GM12801 (cell line): Measurements from ENCODE around the gene KRT31.

ENCODE experiments used
- CTCF ChIP-seq: IDR thresholded peaks from one replicate; pipeline ENCODE4 v1.5.1; 2011; ENCODE audit warnings: control low read depth; ENCODE audit not compliant: insufficient read length; ENCODE audit errors: extremely low read depth

KRT31 gene

GRCh38 chr17:41415833-41416335, 18.5 kb upstream of the KRT31 start:
- no peak for TF ChIP-seq CTCF

- TF ChIP-seq CTCF: no peak
These were observed 18.0 kb upstream of the KRT31 start for GRCh38 chr17:41415411-41415810.

GRCh38 chr17:41413982-41414381, 16.6 kb upstream of the KRT31 start:
- no peak for TF ChIP-seq CTCF

GRCh38 chr17:41413353-41413957, 16.0 kb upstream of the KRT31 start:
- TF ChIP-seq CTCF: no peak

GRCh38 chr17:41411072-41411840, 13.8 kb upstream of the KRT31 start:
- TF ChIP-seq CTCF: no peak

GRCh38 chr17:41407226-41407625, 9.8 kb upstream of the KRT31 start:
- TF ChIP-seq CTCF: no peak

- no peak for TF ChIP-seq CTCF
These were observed 8.8 kb upstream of the KRT31 start for GRCh38 chr17:41406205-41406604.
